Tibial nerve (tissue), 4 donors: ENCODE results near the gene CEBPA.
"Not testable (repeated sequence)": the region's sequence is repeated elsewhere in the genome, so short reads cannot be mapped to it uniquely, and the experiment has no call there.

Source experiments
- CTCF ChIP-seq, 5 experiments: fragments of 200-600 bp in 3 of 5; fragments of 450-650 bp in 2 of 5; sonication (generic) in 3 of 5; IDR thresholded peaks; one replicate each; pipeline ENCODE4 v1.5.1; 2016 to 2019; ENCODE audit warnings: antibody characterized with exemption in 5 of 5, mild to moderate bottlenecking in 3 of 5, moderate library complexity in 2 of 5
- EP300 ChIP-seq, 2 donors: sonication (generic); formaldehyde crosslinking; IDR thresholded peaks; one replicate each; pipeline ENCODE4 v1.6.1; 2017; ENCODE audit warnings: antibody characterized with exemption in 2 of 2, mild to moderate bottlenecking in 1 of 2
- POLR2A ChIP-seq, 2 donors: fragments of 450-650 bp; IDR thresholded peaks; one replicate each; pipeline ENCODE4 v1.6.1; 2017; ENCODE audit warnings: antibody characterized with exemption in 2 of 2, mild to moderate bottlenecking in 2 of 2, moderate library complexity in 2 of 2

GRCh38 chr19:33317991-33318390, 15.7 kb upstream of the CEBPA start:
- TF ChIP-seq CTCF, EP300, POLR2A (IDR thresholded peaks at IDR 0.05): not testable (repeated sequence)
